ENCODE results near the gene TLNRD1. TPM values are rescaled to one million over a fixed set of nuclear protein-coding genes. Genes with fewer than 3 reads are reported as not detected.

TLNRD1 gene
- total RNA-seq, 4 donors from 2014 or later = 20.8 to 57.2 (median 28.2) TPM

DNA sequence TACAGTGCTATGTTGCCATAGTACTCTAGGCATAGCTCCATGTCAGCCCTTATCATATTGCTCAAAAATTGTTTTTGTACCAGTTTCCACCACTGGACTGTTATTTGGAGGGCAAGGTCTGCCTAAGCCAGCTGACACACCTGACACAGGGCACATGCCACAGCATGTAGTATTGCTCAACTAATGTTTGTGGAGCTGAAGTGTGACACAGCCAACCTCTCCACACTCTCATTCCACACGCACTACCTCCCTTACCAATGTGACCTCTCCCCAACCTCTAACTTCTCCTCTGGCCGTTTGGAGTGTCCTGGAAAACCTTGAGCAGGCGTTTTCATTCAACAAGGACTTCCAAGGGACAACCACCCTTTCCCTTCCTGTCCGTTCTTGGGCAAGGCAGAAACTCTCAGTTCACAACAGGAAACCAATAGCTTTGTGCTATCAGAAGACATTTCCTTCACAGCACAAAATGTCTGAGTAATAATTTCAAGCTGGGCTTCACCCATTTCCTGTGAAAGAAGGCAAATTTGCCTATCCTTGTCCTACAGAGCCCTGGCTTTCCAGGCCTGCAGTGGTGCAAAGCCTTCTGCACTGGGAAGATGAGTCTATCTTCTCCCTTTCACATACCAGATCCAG, 38.4 kb downstream of the TLNRD1 start:
- WGBS, 2 donors (ENCODE audit: low coverage in 1 of 2) = 52% methylated on average over 4 of the region's 4 CpGs; no CpG with 5 or more reads in 1 of the 2 donors
- no peak overlapping the region for H3K27ac ChIP-seq

DNA sequence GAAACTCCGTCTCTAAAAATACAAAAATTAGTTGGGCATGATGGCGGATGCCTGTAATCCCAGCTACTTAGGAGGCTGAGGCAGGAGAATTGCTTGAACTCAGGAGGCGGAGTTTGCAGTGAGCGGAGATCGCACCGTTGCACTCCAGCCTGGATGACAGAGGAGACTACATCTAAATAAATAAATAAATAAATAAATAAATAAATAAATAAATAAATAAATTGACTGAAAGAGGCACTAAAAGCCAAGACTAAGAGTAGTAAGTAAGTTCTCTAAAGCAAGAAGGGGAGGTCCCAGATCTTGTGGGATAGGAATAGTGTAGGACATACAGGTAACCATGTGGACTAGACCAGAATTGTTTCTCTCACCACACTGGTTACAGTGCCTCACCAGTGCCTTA, 40.0 kb downstream of the TLNRD1 start:
- no peak for DNase-seq
- no peaks in the 10 kb centered on the region for H3K4me1 ChIP-seq
- intact Hi-C loops (cut with DNase I; ENCODE audit: low total_unique reads) (no loop called here), in situ Hi-C loops (cut with MboI; ENCODE audit: low pct_ligation_motif_present in 1 of 4, low pct_unique_long_range_greater_than_20kb in 1 of 4, low sequenced_read_pairs in 3 of 4) (no loop called here)
- no peaks in the 10 kb centered on the region for H3K36me3 ChIP-seq
- TF ChIP-seq POLR2AphosphoS5 (IDR thresholded peaks at IDR 0.05) = no peak
- no peak for TF ChIP-seq POLR2A (IDR thresholded peaks at IDR 0.05)
- TF ChIP-seq, protein P1, sequence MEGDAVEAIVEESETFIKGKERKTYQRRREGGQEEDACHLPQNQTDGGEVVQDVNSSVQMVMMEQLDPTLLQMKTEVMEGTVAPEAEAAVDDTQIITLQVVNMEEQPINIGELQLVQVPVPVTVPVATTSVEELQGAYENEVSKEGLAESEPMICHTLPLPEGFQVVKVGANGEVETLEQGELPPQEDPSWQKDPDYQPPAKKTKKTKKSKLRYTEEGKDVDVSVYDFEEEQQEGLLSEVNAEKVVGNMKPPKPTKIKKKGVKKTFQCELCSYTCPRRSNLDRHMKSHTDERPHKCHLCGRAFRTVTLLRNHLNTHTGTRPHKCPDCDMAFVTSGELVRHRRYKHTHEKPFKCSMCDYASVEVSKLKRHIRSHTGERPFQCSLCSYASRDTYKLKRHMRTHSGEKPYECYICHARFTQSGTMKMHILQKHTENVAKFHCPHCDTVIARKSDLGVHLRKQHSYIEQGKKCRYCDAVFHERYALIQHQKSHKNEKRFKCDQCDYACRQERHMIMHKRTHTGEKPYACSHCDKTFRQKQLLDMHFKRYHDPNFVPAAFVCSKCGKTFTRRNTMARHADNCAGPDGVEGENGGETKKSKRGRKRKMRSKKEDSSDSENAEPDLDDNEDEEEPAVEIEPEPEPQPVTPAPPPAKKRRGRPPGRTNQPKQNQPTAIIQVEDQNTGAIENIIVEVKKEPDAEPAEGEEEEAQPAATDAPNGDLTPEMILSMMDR (IDR thresholded peaks at IDR 0.05) = no peak
- TF ChIP-seq EP300 (IDR thresholded peaks at IDR 0.05; ENCODE audit: low read depth) = no peak
- no peak overlapping the region for H3K27ac ChIP-seq
- WGBS, 2 donors (ENCODE audit: low coverage in 1 of 2) = 75 to 97% methylated on average over 5 to 6 of the region's 6 CpGs
- H3K4me3 ChIP-seq = no peak overlapping the region
- no peaks in the 10 kb centered on the region for H3K9me3 ChIP-seq
- H3K27me3 ChIP-seq = no peaks in the 10 kb centered on the region

More for the DNA sequence above, 38.4 kb downstream of the TLNRD1 start:
- no peaks in the 10 kb centered on the region for H3K27me3 ChIP-seq
- in situ Hi-C loops (cut with MboI; ENCODE audit: low pct_ligation_motif_present in 1 of 4, low pct_unique_long_range_greater_than_20kb in 1 of 4, low sequenced_read_pairs in 3 of 4) (no loop called here), intact Hi-C loops (cut with DNase I; ENCODE audit: low total_unique reads) (no loop called here)
- TF ChIP-seq EP300 (IDR thresholded peaks at IDR 0.05; ENCODE audit: low read depth) (no peak), POLR2A (IDR thresholded peaks at IDR 0.05) (no peak), POLR2AphosphoS5 (IDR thresholded peaks at IDR 0.05) (no peak)
- TF ChIP-seq, protein P1 (IDR thresholded peaks at IDR 0.05) = no peak
- H3K36me3 ChIP-seq = no peaks in the 10 kb centered on the region
- H3K4me3 ChIP-seq = no peak overlapping the region
- H3K9me3 ChIP-seq = no peaks in the 10 kb centered on the region
- H3K4me1 ChIP-seq = no peaks in the 10 kb centered on the region
- DNase-seq = no peak

DNA sequence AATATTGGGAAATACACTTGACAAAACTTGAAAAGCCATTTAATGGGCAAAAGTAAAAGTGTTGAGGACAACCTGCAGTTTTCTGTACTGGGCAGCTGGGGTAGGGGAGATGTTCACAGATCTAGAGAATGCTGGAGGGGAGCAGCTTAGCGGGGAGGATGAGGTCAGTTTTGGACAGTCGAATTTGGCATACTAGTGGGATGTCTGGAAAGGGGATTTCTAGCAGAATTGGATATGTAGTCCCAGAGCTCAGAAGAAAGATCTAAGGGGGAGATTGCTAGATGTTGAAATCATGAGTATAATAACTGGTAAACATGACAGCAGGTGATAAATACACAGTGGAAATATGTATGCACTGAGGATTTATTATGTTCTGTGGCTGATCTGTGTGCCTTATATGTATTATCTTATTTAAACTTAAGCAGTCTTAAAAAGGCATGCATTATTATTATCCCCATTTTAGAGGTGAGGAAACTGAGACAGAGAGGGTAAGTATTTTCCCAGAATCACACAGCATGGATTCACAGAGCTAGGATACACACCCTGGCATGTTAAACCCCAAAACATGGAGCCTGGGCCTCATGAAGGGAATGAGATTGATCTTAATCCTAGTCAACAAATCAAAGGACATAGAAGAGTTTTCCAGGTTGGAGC, 42.7 kb downstream of the TLNRD1 start:
- intact Hi-C loops (cut with DNase I; ENCODE audit: low total_unique reads) = no loop called here
- DNase-seq = no peak
- WGBS, 2 donors (ENCODE audit: low coverage in 1 of 2) = 80 to 88% methylated on average over 2 of the region's 2 CpGs
- no peak overlapping the region for H3K4me3 ChIP-seq
- TF ChIP-seq EP300 (IDR thresholded peaks at IDR 0.05; ENCODE audit: low read depth) (no peak), POLR2A (IDR thresholded peaks at IDR 0.05) (no peak), POLR2AphosphoS5 (IDR thresholded peaks at IDR 0.05) (no peak)
- TF ChIP-seq, protein P1 (IDR thresholded peaks at IDR 0.05) = no peak
- no peaks in the 10 kb centered on the region for H3K27me3 ChIP-seq
- in situ Hi-C loops (cut with MboI; ENCODE audit: low pct_ligation_motif_present in 1 of 4, low pct_unique_long_range_greater_than_20kb in 1 of 4, low sequenced_read_pairs in 3 of 4) = no loop called here
- H3K36me3 ChIP-seq = no peaks in the 10 kb centered on the region
- H3K27ac ChIP-seq = no peak overlapping the region
- H3K4me1 ChIP-seq = no peaks in the 10 kb centered on the region
- no peaks in the 10 kb centered on the region for H3K9me3 ChIP-seq

DNA sequence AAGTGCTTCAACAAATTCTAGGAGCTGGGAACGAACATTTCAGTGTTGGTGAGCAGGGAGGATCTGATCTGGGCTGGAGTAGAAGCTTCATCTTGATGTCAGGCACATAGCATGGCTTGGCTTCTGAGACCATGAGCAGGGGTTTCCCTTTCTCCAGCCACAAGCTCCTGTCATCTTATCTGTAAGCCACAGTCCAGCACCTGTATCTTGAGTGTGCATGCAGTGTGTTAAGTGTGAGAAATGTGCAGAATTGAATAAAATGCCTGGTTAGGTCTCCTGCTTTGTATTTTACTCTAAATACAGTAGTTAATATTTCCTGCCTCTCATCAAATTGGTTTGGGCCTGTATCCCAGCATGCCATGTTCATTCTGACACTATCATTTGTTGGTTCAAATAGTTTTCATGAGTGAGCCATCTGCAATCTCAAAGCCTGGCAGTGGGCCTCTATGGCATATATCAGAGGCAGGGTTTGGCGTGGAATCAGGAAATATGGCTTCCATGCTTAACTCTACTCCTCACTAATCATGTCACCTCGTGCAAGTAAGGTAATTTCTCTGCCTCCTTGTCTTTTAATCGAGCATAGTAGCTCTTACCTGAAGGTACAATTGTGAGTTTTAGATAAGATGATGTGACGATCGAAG, 43.3 kb downstream of the TLNRD1 start:
- Histone ChIP-seq H3K36me3 (no peaks in the 10 kb centered on the region), H3K27ac (no peak overlapping the region), H3K9me3 (no peaks in the 10 kb centered on the region), H3K4me1 (no peaks in the 10 kb centered on the region), H3K27me3 (no peaks in the 10 kb centered on the region), H3K4me3 (no peak overlapping the region)
- 80 to 82% methylated on average over 2 to 6 of the region's 6 CpGs for WGBS, 2 donors (ENCODE audit: low coverage in 1 of 2)
- DNase-seq = no peak
- intact Hi-C loops (cut with DNase I; ENCODE audit: low total_unique reads) (no loop called here), in situ Hi-C loops (cut with MboI; ENCODE audit: low pct_ligation_motif_present in 1 of 4, low pct_unique_long_range_greater_than_20kb in 1 of 4, low sequenced_read_pairs in 3 of 4) (no loop called here)
- TF ChIP-seq POLR2AphosphoS5 (IDR thresholded peaks at IDR 0.05) (no peak), POLR2A (IDR thresholded peaks at IDR 0.05) (no peak), EP300 (IDR thresholded peaks at IDR 0.05; ENCODE audit: low read depth) (no peak)
- TF ChIP-seq, protein P1 (IDR thresholded peaks at IDR 0.05) = no peak

Measured in transverse colon (tissue), 4 donors.